Spleen (tissue), 11 donors: ENCODE data around the gene INKA2. TPM values are rescaled to one million over a fixed set of nuclear protein-coding genes. Genes with fewer than 3 reads are reported as not detected.

Experiments
- DNase-seq: peaks from one replicate; pipeline ENCODE4 v3.0.0-alpha.2; 2020
- H3K27ac ChIP-seq, 8 donors: fragments of 200-600 bp; sonication (generic) in 7 of 8; 1 replicate in 4 of 8; 2 replicates in 4 of 8; pipeline versions ENCODE4 v1.5.0 to v1.8.0; 2016 to 2021; ENCODE audit warnings: inconsistent platforms in 4 of 8, mild to moderate bottlenecking in 4 of 8, moderate library complexity in 1 of 8
- H3K27me3 ChIP-seq, 7 donors: fragments of 200-600 bp; sonication (generic) in 6 of 7; replicated peaks in 1 of 7; 1 replicate in 4 of 7; 2 replicates in 3 of 7; pipeline versions ENCODE4 v1.5.0 to v1.8.0; 2016 to 2021; ENCODE audit warnings: inconsistent platforms in 3 of 7, mild to moderate bottlenecking in 1 of 7
- H3K36me3 ChIP-seq, 6 donors: fragments of 200-600 bp; sonication (generic) in 5 of 6; 1 replicate in 4 of 6; 2 replicates in 2 of 6; pipeline versions ENCODE4 v1.5.0 to v1.8.0; 2016 to 2021; ENCODE audit warnings: inconsistent platforms in 2 of 6
- H3K4me1 ChIP-seq, 6 donors: fragments of 200-600 bp; sonication (generic) in 5 of 6; 1 replicate in 3 of 6; 2 replicates in 3 of 6; pipeline versions ENCODE4 v1.5.0 to v1.8.0; 2016 to 2021; ENCODE audit warnings: inconsistent platforms in 3 of 6
- H3K4me3 ChIP-seq, 8 donors: fragments of 200-600 bp; sonication (generic) in 7 of 8; 1 replicate in 4 of 8; 2 replicates in 4 of 8; pipeline versions ENCODE4 v1.5.0 to v1.8.0; 2016 to 2021; ENCODE audit warnings: inconsistent platforms in 4 of 8, mild to moderate bottlenecking in 4 of 8, moderate library complexity in 2 of 8
- H3K9me3 ChIP-seq, 8 donors: fragments of 200-600 bp; sonication (generic) in 7 of 8; 1 replicate in 4 of 8; 2 replicates in 4 of 8; pipeline versions ENCODE4 v1.5.0 to v1.8.0; 2016 to 2021; ENCODE audit warnings: inconsistent platforms in 4 of 8
- CTCF ChIP-seq, 11 experiments: fragments of 200-600 bp in 7 of 11; fragments of 450-650 bp in 4 of 11; sonication (generic) in 4 of 11; IDR thresholded peaks in 8 of 11; conservative IDR thresholded peaks in 3 of 11; 1 replicate in 7 of 11; 2 replicates in 4 of 11; pipeline versions ENCODE4 v1.4.0 to v1.8.0; 2016 to 2021; ENCODE audit warnings: antibody characterized with exemption in 11 of 11, inconsistent platforms in 4 of 11, mild to moderate bottlenecking in 1 of 11
- POLR2A ChIP-seq, 3 donors: fragments of 450-650 bp; IDR thresholded peaks; one replicate each; pipeline ENCODE4 v1.5.1; 2017; ENCODE audit warnings: antibody characterized with exemption in 3 of 3, mild to moderate bottlenecking in 1 of 3
- POLR2AphosphoS5 ChIP-seq, 3 donors: sonication (generic); formaldehyde crosslinking; IDR thresholded peaks; one replicate each; pipeline ENCODE4 v1.5.1; 2017; ENCODE audit warnings: antibody characterized with exemption in 3 of 3
- WGBS, 5 donors: extraction: QIAGEN DNeasy Blood & Tissue Kit in 3 of 5; methylation state at CpG; one replicate each; pipeline versions ENCODE4 v1.1.5 to v1.1.7; 2013 to 2018; 5-methylcytosine and 5-hydroxymethylcytosine counted together
- intact Hi-C: fragments of 100-400 bp; cut with DNase I; formaldehyde crosslinking; loops from one replicate; pipeline ENCODE4 v1.15.0; 2023; ENCODE audit warnings: low total_unique reads
- polyA plus RNA-seq, 3 donors: library from polyadenylated mRNA; stranded (reverse); fragments of 200-250 nt; gene quantifications; one replicate each; pipeline ENCODE4 v1.2.1, GENCODE V29; 2013
- total RNA-seq, 7 donors: library from RNA; depleted of rRNA in 3 of 7; stranded (reverse); fragments of >200 nt in 3 of 7; fragmentation: NEBNext Ultra II Directional in 4 of 7; extraction: Animal tissue kit (Norgen Biotek cat#: 25700) in 4 of 7; gene quantifications; one replicate each; pipeline versions ENCODE4 v1.1.0 to v1.2.1, GENCODE V29; 2016 to 2021
- donor health status: healthy with polysubstance abuse.
- donor health status: DM: no; HTN: no; CAD: no; lungs with moderate emphysema.
- donor health status: DM: no; HTN: no; CAD: no.
- donor health status: Bipolar disorder and iron deficiency.
- donor health status: healthy.
- donor health status: DM: no; HTN: no; CAD: no.
- donor health status: DM: yes; HTN: yes; CAD: no.

Gene INKA2
- total and polyA plus RNA-seq, 10 donors: 0.41 to 12.5 (median 6.4) TPM

- Histone ChIP-seq H3K27ac (peak overlapping the region in 2 of 8 donors; percentile 45 to 93), H3K36me3 (peaks cover 0 to 21% (median 3%) of the 10 kb centered on the region in 6 donors), H3K4me3 (no peak overlapping the region), H3K4me1 (peaks cover 0 to 61% (median 22%) of the 10 kb centered on the region in 6 donors), H3K9me3 (no peaks in the 10 kb centered on the region), H3K27me3 (no peaks in the 10 kb centered on the region)
- TF ChIP-seq POLR2AphosphoS5 (IDR thresholded peaks at IDR 0.05) (no peak), CTCF (IDR thresholded peaks at IDR 0.05 in 8 of 11, conservative IDR thresholded peaks at IDR 0.05 in 3 of 11) (no peak), POLR2A (IDR thresholded peaks at IDR 0.05) (no peak)
- intact Hi-C loops: no loop called here
- WGBS, 5 donors: 48 to 76% (median 56%) methylated on average over 1 of the region's 1 CpG
- no peak for DNase-seq
These were observed 15.3 kb downstream of the INKA2 start for GRCh38 chr1:111723871-111724270.

- no peak for DNase-seq
- Histone ChIP-seq H3K9me3 (no peaks in the 10 kb centered on the region), H3K27ac (peak overlapping the region in 2 of 8 donors; percentile 45 to 93), H3K27me3 (no peaks in the 10 kb centered on the region), H3K4me3 (no peak overlapping the region), H3K36me3 (peaks cover 0 to 21% (median 3%) of the 10 kb centered on the region in 6 donors), H3K4me1 (peaks cover 0 to 61% (median 22%) of the 10 kb centered on the region in 6 donors)
- intact Hi-C loops: no loop called here
- TF ChIP-seq CTCF (IDR thresholded peaks at IDR 0.05 in 8 of 11, conservative IDR thresholded peaks at IDR 0.05 in 3 of 11): no peak
- TF ChIP-seq POLR2AphosphoS5 (IDR thresholded peaks at IDR 0.05): peak in 1 of 3 donors; percentile 15
- no peak for TF ChIP-seq POLR2A (IDR thresholded peaks at IDR 0.05)
- 76 to 84% (median 81%) methylated on average over 7 of the region's 7 CpGs for WGBS, 5 donors
These were observed 15.9 kb downstream of the INKA2 start for GRCh38 chr1:111723091-111723806.

- Histone ChIP-seq H3K9me3 (no peaks in the 10 kb centered on the region), H3K4me3 (peak overlapping the region in 1 of 8 donors; percentile 9), H3K4me1 (peaks cover 0 to 61% (median 22%) of the 10 kb centered on the region in 6 donors), H3K27ac (peak overlapping the region in 6 of 8 donors; percentile 58 to 93 (median 78)), H3K27me3 (no peaks in the 10 kb centered on the region), H3K36me3 (peaks cover 0 to 14% (median 6%) of the 10 kb centered on the region in 6 donors)
- intact Hi-C loops: no loop called here
- 73 to 83% (median 77%) methylated on average over 10 of the region's 10 CpGs for WGBS, 5 donors
- TF ChIP-seq POLR2A (IDR thresholded peaks at IDR 0.05): no peak
- TF ChIP-seq POLR2AphosphoS5 (IDR thresholded peaks at IDR 0.05): peak; percentile 19 to 45 (median 36)
- DNase-seq: no peak
These were observed 18.0 kb downstream of the INKA2 start for GRCh38 chr1:111720977-111721786.

GRCh38 chr1:111720274-111720976 lies 18.8 kb downstream of the INKA2 start:
- no peaks in the 10 kb centered on the region for H3K9me3 ChIP-seq
- peaks cover 0 to 19% (median 7%) of the 10 kb centered on the region in 6 donors for H3K36me3 ChIP-seq
- H3K4me3 ChIP-seq: peak overlapping the region in 1 of 8 donors; percentile 35
- H3K27ac ChIP-seq: peak overlapping the region in 7 of 8 donors; percentile 58 to 93 (median 76)
- no peaks in the 10 kb centered on the region for H3K27me3 ChIP-seq
- peak in 2 of 3 donors; percentile 3 to 22 for TF ChIP-seq POLR2AphosphoS5 (IDR thresholded peaks at IDR 0.05)
- no peak for TF ChIP-seq CTCF (IDR thresholded peaks at IDR 0.05 in 8 of 11, conservative IDR thresholded peaks at IDR 0.05 in 3 of 11)
- H3K4me1 ChIP-seq: peaks cover 0 to 60% (median 22%) of the 10 kb centered on the region in 6 donors
- no peak for DNase-seq
- WGBS, 5 donors: 58 to 73% (median 71%) methylated on average over 7 of the region's 7 CpGs
- intact Hi-C loops: no loop called here
